HG03442 (cell line): ENCODE results near the gene GSDME.
"Not testable (repeated sequence)": the region's sequence is repeated elsewhere in the genome, so short reads cannot be mapped to it uniquely, and the experiment has no call there.

Source experiments
- ATAC-seq: cut with Tn5 transposase; IDR thresholded peaks from one replicate; pipeline ENCODE4 v1.9.1; 2021; ENCODE audit warnings: mild to moderate bottlenecking, moderate library complexity; ENCODE audit not compliant: unreplicated experiment

The GSDME gene

GRCh38 chr7:24757353-24758275 is at the start of gene GSDME:
Gene GSDME, minus strand, starts transcription at chr7:24757464. Its CDS starts 7,690 bp downstream, at chr7:24749774.
- peak; percentile 47 for ATAC-seq

DNA sequence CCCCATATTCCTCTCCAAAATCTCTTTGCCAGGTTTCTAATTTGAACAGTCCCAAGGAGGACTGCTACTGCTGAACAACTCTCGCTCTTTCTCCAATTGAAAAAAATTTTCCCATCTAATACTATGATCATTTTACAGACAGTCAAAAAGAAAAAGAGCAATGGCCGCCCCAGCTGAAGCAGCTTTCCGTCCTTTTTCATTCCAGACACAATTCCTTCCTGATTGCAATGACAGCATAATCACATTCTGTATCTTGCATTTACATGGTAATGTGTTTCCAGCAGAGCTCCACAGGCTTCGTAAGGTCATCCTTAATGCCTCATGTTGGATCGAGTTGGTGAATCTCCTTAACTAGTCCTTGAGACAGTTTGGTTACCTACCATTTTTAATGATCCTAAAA is 45.0 kb upstream of the GSDME start:
- ATAC-seq, result no peak

DNA sequence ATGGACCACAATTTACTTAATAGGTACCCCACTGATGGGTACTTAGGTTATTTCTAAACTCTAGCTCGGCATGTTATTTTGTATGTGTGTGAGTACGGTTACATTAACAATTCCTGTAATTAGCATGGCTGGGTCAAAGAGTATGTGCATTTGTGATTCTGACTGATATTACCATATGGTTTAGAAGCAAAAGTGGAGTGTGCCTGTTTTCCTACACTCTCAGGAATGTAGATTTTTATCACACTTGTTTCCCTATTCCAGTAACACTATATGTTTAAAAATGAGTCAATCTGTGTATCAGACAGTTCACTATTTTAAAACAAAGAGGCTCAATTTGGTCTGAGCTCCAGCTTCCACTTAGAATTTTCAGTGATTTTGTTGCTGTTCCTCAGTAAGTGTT is 44.6 kb upstream of the GSDME start:
- ATAC-seq, result no peak

GRCh38 chr7:24800667-24801066 is 43.4 kb upstream of the GSDME start:
- no peak for ATAC-seq

DNA sequence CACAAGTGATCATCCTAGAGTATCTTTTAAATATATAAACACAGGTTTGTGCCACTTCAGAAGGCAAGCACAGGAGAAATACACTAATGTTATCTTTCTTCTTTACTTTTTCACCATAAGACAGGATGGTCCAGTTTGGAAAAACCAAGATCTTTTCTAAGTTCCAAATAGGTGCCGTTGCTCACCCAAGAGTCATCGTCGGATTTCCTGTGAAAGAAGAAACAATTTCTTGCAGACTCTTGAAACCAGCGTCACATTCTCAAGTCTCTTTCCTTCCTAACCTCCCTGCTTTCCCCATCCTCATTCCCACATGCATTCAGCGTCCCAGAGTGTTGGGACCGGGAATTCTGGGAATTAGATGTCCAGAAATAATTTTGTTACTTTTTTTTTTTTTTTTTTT is 42.8 kb upstream of the GSDME start:
- ATAC-seq, result no peak

GRCh38 chr7:24799506-24799905 is 42.2 kb upstream of the GSDME start:
- no peak for ATAC-seq

DNA sequence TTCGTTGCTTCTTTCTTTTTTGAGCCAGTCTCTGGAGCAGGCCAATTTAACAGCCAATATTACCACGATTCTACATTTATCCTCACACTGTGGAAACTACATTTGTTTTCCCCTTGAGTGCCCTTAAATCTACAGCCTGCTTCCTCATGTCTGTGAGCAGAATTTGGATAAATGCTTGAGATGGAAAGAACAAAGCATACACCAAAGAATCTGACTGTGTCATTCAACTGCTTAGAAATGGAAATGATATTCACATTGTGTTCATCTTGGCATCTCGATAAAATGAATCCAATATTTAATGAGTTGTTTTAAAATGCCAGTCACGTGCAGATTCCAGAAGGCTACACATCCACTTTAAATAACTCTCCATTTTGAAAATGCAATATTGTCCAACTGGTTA is 41.0 kb upstream of the GSDME start:
- ATAC-seq, result no peak

DNA sequence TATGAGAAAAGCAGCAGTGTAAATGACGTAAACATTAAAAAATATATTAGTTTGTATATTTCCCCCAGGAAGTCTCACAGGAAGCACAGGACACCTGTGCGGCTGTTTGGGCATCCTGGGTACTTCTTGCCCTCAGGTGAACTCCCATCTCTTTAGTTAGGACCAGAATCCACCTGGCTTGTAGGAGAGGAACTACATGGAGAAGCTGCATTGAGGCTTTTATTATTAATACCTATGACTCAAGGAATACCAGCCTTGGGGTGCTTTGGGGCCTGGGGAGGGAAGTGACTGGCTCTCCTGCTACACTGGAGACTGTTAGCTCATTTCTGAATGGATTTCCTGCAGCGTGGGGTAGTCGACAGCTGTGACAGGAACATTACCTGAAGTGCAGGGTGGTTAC is 40.0 kb upstream of the GSDME start:
- no peak for ATAC-seq

- ATAC-seq, result no peak
Observed at GRCh38 chr7:24795407-24795767, 38.1 kb upstream of the GSDME start.

DNA sequence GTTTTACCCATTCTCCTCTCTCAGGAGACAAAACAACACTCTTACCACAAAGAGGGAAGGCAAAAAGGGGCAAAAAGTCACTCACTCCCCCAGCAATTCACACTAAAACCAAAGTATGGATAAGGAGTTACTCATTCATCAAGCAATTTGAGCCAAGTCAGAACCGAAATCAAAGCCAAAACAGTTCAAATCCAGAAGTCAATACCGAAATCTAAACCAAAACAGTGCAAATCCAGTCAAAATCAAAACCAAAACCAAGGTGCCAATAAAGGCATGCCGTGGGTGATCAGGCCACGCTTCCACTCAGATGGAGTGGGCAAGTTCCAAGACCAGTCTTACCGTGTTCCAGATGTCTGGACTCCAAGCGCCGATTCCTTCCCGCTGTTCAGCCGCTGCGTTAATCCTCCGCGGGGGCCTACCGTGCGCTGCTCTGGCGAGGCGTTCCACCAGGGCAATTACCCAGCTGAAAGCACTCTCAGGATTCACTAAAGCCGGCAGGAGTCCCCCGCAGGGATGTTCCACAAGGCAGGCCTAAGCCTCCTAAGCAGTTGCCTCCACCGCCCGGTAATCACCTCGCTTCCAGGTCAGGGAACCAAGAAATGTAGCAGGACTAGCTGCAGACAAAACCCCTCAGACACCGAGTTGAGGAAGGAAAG is 37.6 kb upstream of the GSDME start:
- ATAC-seq, result not testable (repeated sequence)

GRCh38 chr7:24793982-24794648 is 36.9 kb upstream of the GSDME start:
- ATAC-seq, result no peak

DNA sequence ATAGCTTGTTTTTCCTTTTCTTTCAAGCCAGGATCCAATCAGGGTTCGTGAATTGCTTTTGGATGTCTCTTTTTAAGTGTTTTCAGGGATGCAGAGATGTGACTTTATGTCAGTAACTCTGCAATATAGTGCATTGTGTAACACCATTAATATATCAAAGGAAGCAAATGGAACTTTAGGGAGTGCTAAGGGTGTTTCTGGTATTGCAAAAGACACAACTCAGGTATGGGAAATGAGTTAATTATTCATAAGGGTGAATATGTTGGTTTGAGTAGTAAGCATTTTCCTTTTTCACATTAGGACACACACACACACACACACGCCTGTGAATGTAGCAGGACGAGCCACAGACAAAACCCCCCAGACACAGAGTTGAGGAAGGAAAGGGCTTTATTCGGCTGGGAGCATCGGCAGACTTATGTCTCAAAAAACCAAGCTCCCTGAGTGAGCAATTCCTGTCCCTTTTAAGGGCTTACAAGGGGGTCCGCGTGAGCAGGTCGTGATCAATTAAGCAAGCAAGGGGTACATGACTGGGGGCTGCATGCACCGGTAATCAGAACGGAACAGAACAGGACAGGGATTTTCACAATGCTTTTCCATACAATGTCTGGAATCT is 31.8 kb upstream of the GSDME start:
- no peak for ATAC-seq

GRCh38 chr7:24788075-24788474 is 30.8 kb upstream of the GSDME start:
- ATAC-seq, result no peak

DNA sequence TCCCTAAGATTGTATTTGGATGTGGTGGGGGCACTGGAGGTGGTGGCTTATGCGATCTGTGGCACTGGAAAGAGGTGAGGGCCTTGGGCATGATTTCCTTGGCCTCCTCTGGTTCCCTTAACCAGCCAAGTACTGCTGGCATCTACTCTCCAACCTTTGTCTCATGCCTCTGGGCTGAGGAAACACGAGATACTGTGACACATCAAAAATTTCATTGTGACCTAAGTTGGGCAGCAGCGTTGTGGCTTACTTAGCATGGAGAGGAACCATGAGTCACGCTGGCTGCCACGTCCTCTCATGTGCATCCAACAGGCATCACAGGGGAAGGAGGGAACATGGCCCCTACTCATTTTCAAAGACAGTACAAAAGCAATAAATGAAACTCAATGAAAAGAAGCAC is 29.7 kb upstream of the GSDME start:
- peak; percentile 76 for ATAC-seq

GRCh38 chr7:24786306-24786705 is 29.0 kb upstream of the GSDME start:
- no peak for ATAC-seq

- ATAC-seq, result no peak
Observed at GRCh38 chr7:24784277-24784676, 27.0 kb upstream of the GSDME start.

DNA sequence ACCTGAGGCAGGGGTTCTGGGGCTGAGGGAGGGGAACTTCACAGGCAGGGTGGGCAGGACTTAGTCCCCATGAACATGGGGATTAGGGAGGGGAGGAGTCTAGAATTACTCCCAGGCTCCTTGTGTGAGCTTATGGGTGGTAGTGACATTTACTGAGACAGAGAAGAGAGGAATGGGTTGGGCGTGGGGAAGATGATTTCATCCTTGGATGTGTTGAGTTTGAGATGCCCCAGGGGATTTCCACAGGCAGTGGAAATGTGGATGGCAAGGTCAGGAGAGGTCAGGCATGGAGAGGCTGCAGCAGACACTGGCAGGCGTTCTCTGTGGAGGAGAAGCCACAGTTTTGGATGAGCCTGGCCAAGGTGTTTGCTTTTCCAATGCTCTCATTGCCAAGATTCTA is 26.4 kb upstream of the GSDME start:
- no peak for ATAC-seq

DNA sequence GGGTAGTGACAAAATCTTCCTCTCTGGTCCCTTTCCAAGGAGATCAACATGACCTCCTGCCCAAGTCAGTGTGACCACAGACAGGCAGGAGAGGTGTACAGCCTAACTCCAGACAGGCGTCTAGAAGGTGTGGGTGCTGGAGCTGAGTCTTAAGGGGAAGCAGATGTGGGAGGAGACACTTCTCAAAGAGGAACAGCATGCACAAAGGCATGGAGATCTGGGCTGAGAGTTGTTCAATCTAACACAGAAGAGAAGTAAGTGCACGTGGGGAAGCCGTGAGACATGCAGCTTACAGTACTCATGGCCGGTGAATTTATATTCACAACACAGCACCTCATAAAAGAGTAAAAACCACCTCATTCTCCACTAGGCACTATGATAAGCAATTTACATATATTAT is 23.8 kb upstream of the GSDME start:
- no peak for ATAC-seq

- ATAC-seq, result no peak
Observed at GRCh38 chr7:24779283-24779655, 22.0 kb upstream of the GSDME start.

GRCh38 chr7:24778543-24779282 is 21.4 kb upstream of the GSDME start:
- ATAC-seq, result peak; percentile 55

GRCh38 chr7:24777806-24778205 is 20.5 kb upstream of the GSDME start:
- no peak for ATAC-seq
